Endodermal cell (in vitro differentiated cells): ENCODE data around the gene CD46. TPM values are rescaled to one million over a fixed set of nuclear protein-coding genes. Genes with fewer than 3 reads are reported as not detected.

ENCODE experiments used
- DNase-seq: peaks from one replicate; pipeline ENCODE4 v3.0.0-alpha.2; 2017
- H3K27ac ChIP-seq: 2 replicates; pipeline ENCODE4 v1.5.1; 2013; ENCODE audit warnings: mild to moderate bottlenecking, low read depth, low read length, moderate library complexity
- H3K27me3 ChIP-seq: 2 replicates; pipeline ENCODE4 v1.6.1; 2013; ENCODE audit warnings: mild to moderate bottlenecking, low read length, moderate library complexity; ENCODE audit not compliant: insufficient read depth, control insufficient read depth, poor library complexity, severe bottlenecking
- H3K36me3 ChIP-seq: 2 replicates; pipeline ENCODE4 v1.7.0; 2013; ENCODE audit warnings: mild to moderate bottlenecking, low read length, moderate library complexity; ENCODE audit not compliant: control insufficient read depth, insufficient read depth
- H3K4me1 ChIP-seq: one replicate; pipeline ENCODE4 v1.7.0; 2013; ENCODE audit warnings: low read length; ENCODE audit not compliant: control insufficient read depth, insufficient read depth
- H3K4me3 ChIP-seq: 2 replicates; pipeline ENCODE4 v1.5.1; 2013; ENCODE audit warnings: mild to moderate bottlenecking, low read length, moderate library complexity
- H3K9ac ChIP-seq: 2 replicates; pipeline ENCODE4 v1.6.1; 2013; ENCODE audit warnings: mild to moderate bottlenecking, low read length, moderate library complexity; ENCODE audit not compliant: poor library complexity, severe bottlenecking; ENCODE audit errors: extremely low read depth
- H3K9me3 ChIP-seq: 2 replicates; pipeline ENCODE4 v1.6.1; 2013; ENCODE audit warnings: mild to moderate bottlenecking, low read length, moderate library complexity; ENCODE audit not compliant: control insufficient read depth
- H3K27ac Mint-ChIP-seq: 2 replicates; pipeline ENCODE4 v1.8.0; 2020; ENCODE audit warnings: mixed read lengths
- H3K27me3 Mint-ChIP-seq: 2 replicates; pipeline ENCODE4 v1.8.0; 2021; ENCODE audit warnings: mild to moderate bottlenecking, mixed read lengths; ENCODE audit not compliant: insufficient read depth
- H3K36me3 Mint-ChIP-seq: 2 replicates; pipeline ENCODE4 v1.8.0; 2020; ENCODE audit warnings: low read depth, mixed read lengths
- H3K4me1 Mint-ChIP-seq: 2 replicates; pipeline ENCODE4 v1.8.0; 2020; ENCODE audit warnings: mixed read lengths
- H3K4me3 Mint-ChIP-seq: 2 replicates; pipeline ENCODE4 v1.8.0; 2020; ENCODE audit warnings: mild to moderate bottlenecking, moderate library complexity, mixed read lengths
- H3K9me3 Mint-ChIP-seq: 2 replicates; pipeline ENCODE4 v1.8.0; 2020; ENCODE audit warnings: mild to moderate bottlenecking, mixed read lengths
- CTCF ChIP-seq: fragments of 200-600 bp; sonication (generic); conservative IDR thresholded peaks from 2 replicates; pipeline ENCODE4 v1.5.0; 2021; ENCODE audit warnings: antibody characterized with exemption, mild to moderate bottlenecking
- WGBS, 2 experiments: methylation state at CpG; one replicate each; pipeline versions ENCODE4 v1.1.5 to v1.1.7; 2013; ENCODE audit warnings: missing lambda C conversion rate in 2 of 2, mixed read lengths in 1 of 2; ENCODE audit not compliant: insufficient coverage in 1 of 2, insufficient read length in 1 of 2; 5-methylcytosine and 5-hydroxymethylcytosine counted together
- total RNA-seq, 2 donors: library from RNA; stranded (reverse); fragmentation: NEBNext Ultra II Directional in 1 of 2; extraction: Animal tissue kit (Norgen Biotek cat#: 25700) in 1 of 2; gene quantifications; 2 replicates in 1 of 2; 3 replicates in 1 of 2; pipeline ENCODE4 v1.2.1, GENCODE V29; 2021

Gene CD46
- total RNA-seq, 2 donors from 2014 or later = 132 to 135 TPM

DNA sequence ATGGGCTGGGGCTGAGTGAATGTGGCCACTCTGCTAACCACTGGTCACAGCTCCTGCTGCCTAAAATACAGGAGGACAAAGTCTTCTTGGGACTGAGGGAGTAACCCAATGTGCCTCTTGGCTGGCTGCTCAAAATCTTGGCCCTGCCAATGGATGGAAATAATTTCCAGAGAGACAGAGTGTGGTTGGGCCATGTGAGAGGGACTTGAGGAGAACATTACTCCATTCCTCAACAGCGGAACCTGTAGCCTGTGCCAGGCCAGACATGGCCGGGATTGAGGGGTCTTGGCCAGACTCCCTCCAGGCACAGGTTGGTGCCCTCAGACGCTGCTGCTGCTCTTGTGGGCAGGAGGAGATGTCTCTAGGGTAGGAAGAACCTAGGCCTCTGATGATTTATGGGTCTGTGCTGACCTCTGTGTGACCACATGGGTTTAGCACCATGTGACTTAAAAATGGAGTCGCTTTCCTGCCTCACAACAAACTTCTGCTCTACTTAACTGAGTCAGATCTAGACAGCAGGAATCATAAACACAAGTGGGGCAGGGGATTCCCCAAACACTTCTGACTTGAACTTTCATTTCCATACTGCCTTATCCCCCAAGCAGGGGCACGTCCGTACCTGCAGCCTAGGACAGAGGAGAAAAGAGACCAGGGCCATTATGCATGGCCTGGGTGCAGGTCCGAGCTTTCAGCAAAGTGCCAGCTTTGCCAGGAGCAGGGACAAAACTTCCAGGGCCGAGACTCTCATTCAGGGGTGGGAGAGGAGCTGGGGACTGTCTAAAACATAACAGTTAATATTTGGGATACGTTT lies 79.9 kb downstream of the CD46 start:
- Histone ChIP-seq H3K27ac (no peak overlapping the region), H3K9ac (no peak overlapping the region), H3K27me3 (no peaks in the 10 kb centered on the region), H3K4me3 (no peak overlapping the region), H3K9me3 (no peaks in the 10 kb centered on the region), H3K36me3 (no peaks in the 10 kb centered on the region), H3K4me1 (no peaks in the 10 kb centered on the region)
- Mint-ChIP-seq H3K27me3 (no peaks in the 10 kb centered on the region), H3K27ac (no peak overlapping the region), H3K36me3 (no peaks in the 10 kb centered on the region), H3K9me3 (no peaks in the 10 kb centered on the region), H3K4me1 (peaks cover 11% of the 10 kb centered on the region), H3K4me3 (no peak overlapping the region)
- no peak for TF ChIP-seq CTCF
- 95 to 100% methylated on average over 5 to 9 of the region's 9 CpGs for WGBS, 2 experiments
- no peak for DNase-seq

DNA sequence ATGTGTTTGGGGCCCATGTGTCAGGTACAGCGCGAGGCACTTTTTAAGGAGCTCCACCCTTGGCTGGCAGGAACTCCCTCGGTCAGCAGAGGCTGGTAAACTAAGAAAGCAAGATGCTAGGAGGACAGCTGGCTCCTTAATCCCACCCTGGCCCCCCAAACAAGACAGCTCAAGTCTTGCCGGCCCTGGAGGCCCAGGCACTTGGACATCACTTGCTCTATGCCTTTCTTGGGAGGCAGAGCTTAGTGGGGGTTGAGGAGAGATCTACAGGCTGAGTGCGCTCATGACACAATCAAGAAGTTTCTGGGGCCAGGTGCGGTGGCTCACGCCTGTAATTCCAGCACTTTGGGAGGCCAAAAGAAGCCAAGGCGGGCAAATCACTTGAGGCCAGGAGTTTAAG lies 80.9 kb downstream of the CD46 start:
- 90 to 96% methylated on average over 8 of the region's 8 CpGs for WGBS, 2 experiments
- H3K27ac ChIP-seq = no peak overlapping the region
- peaks cover 5% of the 10 kb centered on the region for H3K4me1 Mint-ChIP-seq

GRCh38 chr1:207833381-207833780 lies 81.5 kb downstream of the CD46 start:
- H3K9ac ChIP-seq = no peak overlapping the region
- no peak for TF ChIP-seq CTCF
- no peak overlapping the region for H3K4me3 Mint-ChIP-seq
- no peak for DNase-seq
- no peaks in the 10 kb centered on the region for H3K4me1 ChIP-seq
- no peak overlapping the region for H3K27ac ChIP-seq
- no peaks in the 10 kb centered on the region for H3K9me3 ChIP-seq
- H3K27me3 ChIP-seq = no peaks in the 10 kb centered on the region
- H3K36me3 Mint-ChIP-seq = no peaks in the 10 kb centered on the region
- no peak overlapping the region for H3K27ac Mint-ChIP-seq
- H3K36me3 ChIP-seq = no peaks in the 10 kb centered on the region
- H3K9me3 Mint-ChIP-seq = no peaks in the 10 kb centered on the region
- 92 to 96% methylated on average over 4 to 6 of the region's 6 CpGs for WGBS, 2 experiments
- no peak overlapping the region for H3K4me3 ChIP-seq
- H3K4me1 Mint-ChIP-seq = peaks cover under 1% of the 10 kb centered on the region
- H3K27me3 Mint-ChIP-seq = no peaks in the 10 kb centered on the region

More for the DNA sequence above, 80.9 kb downstream of the CD46 start:
- H3K4me1 ChIP-seq = no peaks in the 10 kb centered on the region
- no peak overlapping the region for H3K9ac ChIP-seq
- Mint-ChIP-seq H3K27ac (no peak overlapping the region), H3K4me3 (no peak overlapping the region), H3K9me3 (no peaks in the 10 kb centered on the region), H3K27me3 (no peaks in the 10 kb centered on the region), H3K36me3 (no peaks in the 10 kb centered on the region)
- no peaks in the 10 kb centered on the region for H3K9me3 ChIP-seq
- no peaks in the 10 kb centered on the region for H3K36me3 ChIP-seq
- no peaks in the 10 kb centered on the region for H3K27me3 ChIP-seq
- no peak for DNase-seq
- TF ChIP-seq CTCF = no peak
- H3K4me3 ChIP-seq = no peak overlapping the region
